HG03103 (cell line): ENCODE data around the gene EFCAB8.
"Not testable (repeated sequence)": the region's sequence is repeated elsewhere in the genome, so short reads cannot be mapped to it uniquely, and the experiment has no call there.

Experiments used
- ATAC-seq: cut with Tn5 transposase; IDR thresholded peaks from one replicate; pipeline ENCODE4 v1.9.1; 2021; ENCODE audit warnings: low read depth; ENCODE audit not compliant: unreplicated experiment

Gene EFCAB8

GRCh38 chr20:32880635-32881034, 21.9 kb downstream of the EFCAB8 start:
- no peak for ATAC-seq

- no peak for ATAC-seq
These were observed 24.4 kb downstream of the EFCAB8 start for GRCh38 chr20:32883081-32883480.

- no peak for ATAC-seq
These were observed 26.5 kb downstream of the EFCAB8 start for GRCh38 chr20:32885185-32885584.

- no peak for ATAC-seq
These were observed 27.2 kb downstream of the EFCAB8 start for GRCh38 chr20:32885952-32886351.

- ATAC-seq: no peak
These were observed 27.9 kb downstream of the EFCAB8 start for GRCh38 chr20:32886652-32887051.

- ATAC-seq: no peak
These were observed 28.8 kb downstream of the EFCAB8 start for GRCh38 chr20:32887492-32887891.

GRCh38 chr20:32888636-32889035, 29.9 kb downstream of the EFCAB8 start:
- ATAC-seq: no peak

- ATAC-seq: no peak
These were observed 30.6 kb downstream of the EFCAB8 start for GRCh38 chr20:32889281-32889680.

- no peak for ATAC-seq
These were observed 32.8 kb downstream of the EFCAB8 start for GRCh38 chr20:32891491-32891890.

GRCh38 chr20:32891926-32892660, 33.4 kb downstream of the EFCAB8 start:
- no peak for ATAC-seq

GRCh38 chr20:32893263-32894025, 34.7 kb downstream of the EFCAB8 start:
- ATAC-seq: no peak

- ATAC-seq: no peak
These were observed 35.3 kb downstream of the EFCAB8 start for GRCh38 chr20:32894026-32894483.

GRCh38 chr20:32894711-32895355, 36.1 kb downstream of the EFCAB8 start:
- no peak for ATAC-seq

GRCh38 chr20:32896521-32897280, 38.0 kb downstream of the EFCAB8 start:
- no peak for ATAC-seq

GRCh38 chr20:32898729-32899128, 40.0 kb downstream of the EFCAB8 start:
- ATAC-seq: no peak

GRCh38 chr20:32902456-32903420, 44.0 kb downstream of the EFCAB8 start:
- no peak for ATAC-seq

- ATAC-seq: no peak
These were observed 45.0 kb downstream of the EFCAB8 start for GRCh38 chr20:32903666-32904175.

GRCh38 chr20:32904678-32905077, 46.0 kb downstream of the EFCAB8 start:
- not testable (repeated sequence) for ATAC-seq

GRCh38 chr20:32906200-32906599, 47.5 kb downstream of the EFCAB8 start:
- ATAC-seq: no peak
